ENCODE measurements around the gene B4GALT5. TPM values are rescaled to one million over a fixed set of nuclear protein-coding genes. Genes with fewer than 3 reads are reported as not detected.
A peak's percentile ranks its signal among the peaks of the same experiment; 100 is the strongest.

Gene B4GALT5
- polyA plus RNA-seq, 3 donors, result 2.4 to 18.3 (median 2.7) TPM

GRCh38 chr20:49668181-49668877, 45.3 kb downstream of the B4GALT5 start:
- Histone ChIP-seq H3K9ac (ENCODE audit: insufficient read depth, low read length, poor library complexity, severe bottlenecking) (peak overlapping the region; percentile 25), H3K4me1 (ENCODE audit: control insufficient read depth in 1 of 2, insufficient read depth in 2 of 2, low read length in 2 of 2) (peaks cover 20 to 32% of the 10 kb centered on the region in 2 donors), H3K4me2 (replicated peaks; ENCODE audit: extremely low read depth, low read length, poor library complexity, severe bottlenecking) (no peak overlapping the region), H3K4me3 (replicated peaks in 1 of 3; ENCODE audit: low read depth in 2 of 3, low read length in 3 of 3) (peak overlapping the region in 1 of 3 experiments; percentile 10), H4K20me1 (ENCODE audit: insufficient read depth, low read length) (peaks cover 95% of the 10 kb centered on the region), H3K36me3 (replicated peaks in 1 of 2; ENCODE audit: control insufficient read depth in 1 of 2, insufficient read depth in 2 of 2, low read length in 2 of 2) (no peaks in the 10 kb centered on the region), H3K27me3 (ENCODE audit: control insufficient read depth in 2 of 2, insufficient read depth in 2 of 2, low read length in 2 of 2) (no peaks in the 10 kb centered on the region), H3K27ac (ENCODE audit: low read depth in 1 of 2, low read length in 2 of 2) (peak overlapping the region in 1 of 2 donors; percentile 50), H2AFZ (ENCODE audit: insufficient read depth, low read depth, low read length, poor library complexity, severe bottlenecking) (no peak overlapping the region), H3K79me2 (ENCODE audit: insufficient read depth, low read length) (peaks cover 99% of the 10 kb centered on the region), H3K9me3 (replicated peaks in 1 of 2; ENCODE audit: control insufficient read depth in 1 of 2, insufficient read depth in 1 of 2, low read length in 2 of 2) (no peaks in the 10 kb centered on the region)
- Mint-ChIP-seq H3K9me3 (no peaks in the 10 kb centered on the region), H3K27ac (peak overlapping the region; percentile 29 to 91 (median 62)), H3K36me3 (peaks cover 1 to 6% of the 10 kb centered on the region in 2 donors), H3K27me3 (ENCODE audit: low read depth in 3 of 3) (no peaks in the 10 kb centered on the region), H3K4me3 (peak overlapping the region; percentile 62 to 65), H3K4me1 (peaks cover 54% of the 10 kb centered on the region)
- TF ChIP-seq CTCF (IDR thresholded peaks at IDR 0.05), result no peak
- intact Hi-C loops (cut with micrococcal nuclease), result no loop called here
- 14% methylated on average over 7 of the region's 12 CpGs for WGBS (ENCODE audit: insufficient coverage)
- DNase-seq, result peak; percentile 45 to 63 (median 50)

GRCh38 chr20:49666911-49667310, 46.8 kb downstream of the B4GALT5 start:
- peaks cover 95% of the 10 kb centered on the region for H4K20me1 ChIP-seq (ENCODE audit: insufficient read depth, low read length)
- no peak for DNase-seq
- no peak overlapping the region for H3K4me2 ChIP-seq (replicated peaks; ENCODE audit: extremely low read depth, low read length, poor library complexity, severe bottlenecking)
- no peaks in the 10 kb centered on the region for H3K27me3 Mint-ChIP-seq (ENCODE audit: low read depth in 3 of 3)
- intact Hi-C loops (cut with micrococcal nuclease), result no loop called here
- H3K9me3 ChIP-seq (replicated peaks in 1 of 2; ENCODE audit: control insufficient read depth in 1 of 2, insufficient read depth in 1 of 2, low read length in 2 of 2), result no peaks in the 10 kb centered on the region
- no peaks in the 10 kb centered on the region for H3K36me3 ChIP-seq (replicated peaks in 1 of 2; ENCODE audit: control insufficient read depth in 1 of 2, insufficient read depth in 2 of 2, low read length in 2 of 2)
- peaks cover 58% of the 10 kb centered on the region for H3K4me1 Mint-ChIP-seq
- H3K9ac ChIP-seq (ENCODE audit: insufficient read depth, low read length, poor library complexity, severe bottlenecking), result no peak overlapping the region
- WGBS (ENCODE audit: insufficient coverage), result 100% methylated on average over 1 of the region's 3 CpGs
- H3K36me3 Mint-ChIP-seq, result peaks cover 1 to 4% of the 10 kb centered on the region in 2 donors
- no peak overlapping the region for H3K4me3 Mint-ChIP-seq
- no peaks in the 10 kb centered on the region for H3K9me3 Mint-ChIP-seq
- H3K4me3 ChIP-seq (replicated peaks in 1 of 3; ENCODE audit: low read depth in 2 of 3, low read length in 3 of 3), result no peak overlapping the region
- no peak overlapping the region for H3K27ac ChIP-seq (ENCODE audit: low read depth in 1 of 2, low read length in 2 of 2)
- H2AFZ ChIP-seq (ENCODE audit: insufficient read depth, low read depth, low read length, poor library complexity, severe bottlenecking), result no peak overlapping the region
- no peak for TF ChIP-seq CTCF (IDR thresholded peaks at IDR 0.05)
- no peaks in the 10 kb centered on the region for H3K27me3 ChIP-seq (ENCODE audit: control insufficient read depth in 2 of 2, insufficient read depth in 2 of 2, low read length in 2 of 2)
- peaks cover 99% of the 10 kb centered on the region for H3K79me2 ChIP-seq (ENCODE audit: insufficient read depth, low read length)
- peaks cover 20 to 32% of the 10 kb centered on the region in 2 donors for H3K4me1 ChIP-seq (ENCODE audit: control insufficient read depth in 1 of 2, insufficient read depth in 2 of 2, low read length in 2 of 2)
- H3K27ac Mint-ChIP-seq, result peak overlapping the region in 2 of 7 donors; percentile 21 to 25

Measured in CD14-positive monocyte (primary cell).